WTC11 (cell line): ENCODE results near the gene FMNL3. TPM values are rescaled to one million over a fixed set of nuclear protein-coding genes. Genes with fewer than 3 reads are reported as not detected.

Experiments used
- ATAC-seq: fragments of 200-7000 bp; cut with Tn5 transposase; 2 replicates; pipeline ENCODE4 v1.10.0; 2021; ENCODE audit warnings: mild to moderate bottlenecking, moderate library complexity
- CTCF ChIA-PET: fragments of 300-600 bp; sonication (Branson Sonifier 250); formaldehyde crosslinking; loops from one replicate; lab custom pipeline; 2021; ENCODE audit warnings: antibody characterized with exemption; lab: Charles Lee
- POLR2A ChIA-PET: fragments of 350-600 bp; sonication (Branson Sonifier 250); formaldehyde crosslinking; loops from one replicate; lab custom pipeline; 2021; ENCODE audit warnings: antibody characterized with exemption; lab: Charles Lee
- DNase-seq: peaks from one replicate; pipeline ENCODE4 v3.0.0; 2021; ENCODE audit warnings: low spot score
- H3K27ac Mint-ChIP-seq: 2 replicates; pipeline ENCODE4 v1.8.0; 2021; ENCODE audit warnings: mixed read lengths
- H3K27me3 Mint-ChIP-seq: 2 replicates; pipeline ENCODE4 v1.8.0; 2021; ENCODE audit warnings: low read depth, mild to moderate bottlenecking, moderate library complexity, mixed read lengths
- H3K36me3 Mint-ChIP-seq: 2 replicates; pipeline ENCODE4 v1.8.0; 2021; ENCODE audit warnings: mixed read lengths
- H3K4me1 Mint-ChIP-seq: 2 replicates; pipeline ENCODE4 v1.8.0; 2022; ENCODE audit warnings: mixed read lengths
- H3K4me3 Mint-ChIP-seq: 2 replicates; pipeline ENCODE4 v1.8.0; 2021; ENCODE audit warnings: mild to moderate bottlenecking, moderate library complexity, mixed read lengths
- H3K9me3 Mint-ChIP-seq: 2 replicates; pipeline ENCODE4 v1.8.0; 2021; ENCODE audit warnings: mixed read lengths
- ARID4B ChIP-seq: sonication (generic); formaldehyde crosslinking; IDR thresholded peaks from 2 replicates; pipeline ENCODE4 v1.8.0; 2023; ENCODE audit warnings: missing genetic modification reagents, mild to moderate bottlenecking, borderline replicate concordance
- ATF3 ChIP-seq: sonication (generic); formaldehyde crosslinking; conservative IDR thresholded peaks from 2 replicates; pipeline ENCODE4 v1.8.1; 2022; ENCODE audit warnings: mild to moderate bottlenecking, missing genetic modification reagents
- CBFB ChIP-seq: sonication (generic); formaldehyde crosslinking; IDR thresholded peaks from 2 replicates; pipeline ENCODE4 v1.8.1; 2022; ENCODE audit warnings: mild to moderate bottlenecking, low read depth, missing genetic modification reagents
- CTCF ChIP-seq: fragments of 200-600 bp; IDR thresholded peaks from 2 replicates; pipeline ENCODE4 v1.8.0; 2022; ENCODE audit warnings: antibody characterized with exemption
- E2F5 ChIP-seq: sonication (generic); formaldehyde crosslinking; IDR thresholded peaks from 2 replicates; pipeline ENCODE4 v1.8.1; 2022; ENCODE audit warnings: mild to moderate bottlenecking, moderate library complexity, missing genetic modification reagents
- FOXP1 ChIP-seq: sonication (generic); formaldehyde crosslinking; IDR thresholded peaks from 2 replicates; pipeline ENCODE4 v1.8.0; 2022; ENCODE audit warnings: missing genetic modification reagents, mild to moderate bottlenecking, moderate library complexity, borderline replicate concordance
- NFATC4 ChIP-seq: fragments of 250-450 bp; sonication (Bioruptor Pico); IDR thresholded peaks from 2 replicates; pipeline ENCODE4 v1.9.0; 2021; ENCODE audit warnings: mild to moderate bottlenecking
- NR1H2 ChIP-seq: sonication (generic); formaldehyde crosslinking; IDR thresholded peaks from 2 replicates; pipeline ENCODE4 v1.9.0; 2021; ENCODE audit warnings: mild to moderate bottlenecking, moderate library complexity, missing genetic modification reagents
- OVOL2 ChIP-seq: fragments of 250-450 bp; sonication (Bioruptor Pico); IDR thresholded peaks from 2 replicates; pipeline ENCODE4 v1.9.0; 2021; ENCODE audit warnings: mild to moderate bottlenecking, borderline replicate concordance
- SMAD3 ChIP-seq: sonication (generic); formaldehyde crosslinking; IDR thresholded peaks from 2 replicates; pipeline ENCODE4 v1.8.0; 2022; ENCODE audit warnings: missing genetic modification reagents, mild to moderate bottlenecking, borderline replicate concordance
- SMAD4 ChIP-seq: sonication (generic); formaldehyde crosslinking; IDR thresholded peaks from 2 replicates; pipeline ENCODE4 v1.8.0; 2022; ENCODE audit warnings: mild to moderate bottlenecking, missing genetic modification reagents
- ZBTB21 ChIP-seq: sonication (generic); formaldehyde crosslinking; IDR thresholded peaks from 2 replicates; pipeline ENCODE4 v1.8.1; 2023; ENCODE audit warnings: mild to moderate bottlenecking, missing genetic modification reagents, borderline replicate concordance
- ZNF121 ChIP-seq: sonication (generic); formaldehyde crosslinking; IDR thresholded peaks from 2 replicates; pipeline ENCODE4 v1.8.0; 2023; ENCODE audit warnings: missing genetic modification reagents
- total RNA-seq: library from RNA; stranded (reverse); gene quantifications from 3 replicates; pipeline ENCODE4 v1.2.3, GENCODE V29; 2021
- TF ChIP-seq, protein P1 (sequence below): sonication (generic); formaldehyde crosslinking; IDR thresholded peaks from 2 replicates; pipeline ENCODE4 v1.8.1; 2023; ENCODE audit warnings: mild to moderate bottlenecking, missing genetic modification reagents, moderate library complexity
- TF ChIP-seq, protein P2 (sequence below): sonication (generic); formaldehyde crosslinking; IDR thresholded peaks from 2 replicates; pipeline ENCODE4 v1.8.1; 2023; ENCODE audit warnings: mild to moderate bottlenecking, moderate library complexity, missing genetic modification reagents
- TF ChIP-seq, protein P3 (sequence below): sonication (generic); formaldehyde crosslinking; IDR thresholded peaks from 2 replicates; pipeline ENCODE4 v1.8.1; 2022; ENCODE audit warnings: low read depth, mild to moderate bottlenecking, moderate library complexity, missing genetic modification reagents, borderline replicate concordance

FMNL3 gene
- total RNA-seq, 1 experiment from 2014 or later, result 19.3 TPM

DNA sequence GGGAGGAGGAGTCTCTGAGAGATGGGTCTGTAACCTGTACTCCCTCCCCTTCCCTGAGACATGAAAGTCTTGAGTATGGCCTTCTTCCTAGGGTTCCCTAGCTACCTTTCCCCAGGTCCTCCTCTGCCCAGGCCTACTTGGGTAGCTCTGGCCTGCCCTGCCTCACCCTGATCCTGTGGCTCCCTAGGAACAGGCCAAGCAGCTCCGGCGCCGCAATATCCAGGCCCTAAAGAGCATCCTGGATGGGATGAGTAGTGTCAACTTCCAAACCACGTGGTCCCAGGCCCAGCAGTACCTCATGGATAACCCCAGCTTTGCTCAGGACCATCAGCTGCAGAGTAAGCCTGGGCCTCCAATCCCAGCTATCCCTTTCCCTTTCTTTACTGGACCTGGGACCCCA lies 71.5 kb downstream of the FMNL3 start:
- Mint-ChIP-seq H3K9me3 (no peaks in the 10 kb centered on the region), H3K27me3 (no peaks in the 10 kb centered on the region), H3K4me3 (no peak overlapping the region), H3K4me1 (peaks cover 21% of the 10 kb centered on the region), H3K27ac (no peak overlapping the region), H3K36me3 (peaks cover 38% of the 10 kb centered on the region)
- POLR2A ChIA-PET, result no interaction called here
- no peak for TF ChIP-seq NFATC4 (CRISPR knock-in tag)
- no peak for TF ChIP-seq SMAD4 (CRISPR knock-in tag)
- CTCF ChIA-PET, result interaction anchor here (1.0 to 7.5 kb wide), 6 partner anchors 8 to 106 kb away, joined by 3 to 74 read pairs (median 15); partner anchors contain the start of genes PRPF40B and TMBIM6
- ATAC-seq, result no peak
- no peak for DNase-seq

GRCh38 chr12:49635036-49635435 lies 72.2 kb downstream of the FMNL3 start:
- ChIA-PET CTCF (interaction anchor here (1.0 to 7.5 kb wide), 6 partner anchors 7 to 127 kb away, joined by 3 to 74 read pairs (median 3); partner anchors contain the start of genes PRPF40B and TMBIM6), POLR2A (interaction anchor here (0.5 kb wide), 2 partner anchors 10 to 19 kb away, joined by 3 to 4 read pairs; no protein-coding TSS in a partner anchor)
- no peak for DNase-seq
- no peak for ATAC-seq
- H3K27me3 Mint-ChIP-seq, result no peaks in the 10 kb centered on the region
- H3K36me3 Mint-ChIP-seq, result peaks cover 32% of the 10 kb centered on the region
- H3K27ac Mint-ChIP-seq, result peak overlapping the region; percentile 82
- H3K4me3 Mint-ChIP-seq, result no peak overlapping the region
- H3K4me1 Mint-ChIP-seq, result peaks cover 17% of the 10 kb centered on the region
- no peak for TF ChIP-seq OVOL2 (CRISPR knock-in tag)
- no peak for TF ChIP-seq FOXP1 (CRISPR knock-in tag)
- no peak for TF ChIP-seq CTCF
- TF ChIP-seq, protein P1, sequence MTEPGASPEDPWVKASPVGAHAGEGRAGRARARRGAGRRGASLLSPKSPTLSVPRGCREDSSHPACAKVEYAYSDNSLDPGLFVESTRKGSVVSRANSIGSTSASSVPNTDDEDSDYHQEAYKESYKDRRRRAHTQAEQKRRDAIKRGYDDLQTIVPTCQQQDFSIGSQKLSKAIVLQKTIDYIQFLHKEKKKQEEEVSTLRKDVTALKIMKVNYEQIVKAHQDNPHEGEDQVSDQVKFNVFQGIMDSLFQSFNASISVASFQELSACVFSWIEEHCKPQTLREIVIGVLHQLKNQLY (CRISPR knock-in tag), result no peak
- TF ChIP-seq NR1H2 (CRISPR knock-in tag), result no peak
- no peak for TF ChIP-seq CBFB (CRISPR knock-in tag)
- TF ChIP-seq, protein P2, sequence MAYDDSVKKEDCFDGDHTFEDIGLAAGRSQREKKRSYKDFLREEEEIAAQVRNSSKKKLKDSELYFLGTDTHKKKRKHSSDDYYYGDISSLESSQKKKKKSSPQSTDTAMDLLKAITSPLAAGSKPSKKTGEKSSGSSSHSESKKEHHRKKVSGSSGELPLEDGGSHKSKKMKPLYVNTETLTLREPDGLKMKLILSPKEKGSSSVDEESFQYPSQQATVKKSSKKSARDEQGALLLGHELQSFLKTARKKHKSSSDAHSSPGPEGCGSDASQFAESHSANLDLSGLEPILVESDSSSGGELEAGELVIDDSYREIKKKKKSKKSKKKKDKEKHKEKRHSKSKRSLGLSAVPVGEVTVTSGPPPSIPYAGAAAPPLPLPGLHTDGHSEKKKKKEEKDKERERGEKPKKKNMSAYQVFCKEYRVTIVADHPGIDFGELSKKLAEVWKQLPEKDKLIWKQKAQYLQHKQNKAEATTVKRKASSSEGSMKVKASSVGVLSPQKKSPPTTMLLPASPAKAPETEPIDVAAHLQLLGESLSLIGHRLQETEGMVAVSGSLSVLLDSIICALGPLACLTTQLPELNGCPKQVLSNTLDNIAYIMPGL (CRISPR knock-in tag), result no peak
- TF ChIP-seq SMAD3, result no peak
- no peak for TF ChIP-seq ZBTB21
- TF ChIP-seq ARID4B (CRISPR knock-in tag), result no peak
- TF ChIP-seq, protein P3, sequence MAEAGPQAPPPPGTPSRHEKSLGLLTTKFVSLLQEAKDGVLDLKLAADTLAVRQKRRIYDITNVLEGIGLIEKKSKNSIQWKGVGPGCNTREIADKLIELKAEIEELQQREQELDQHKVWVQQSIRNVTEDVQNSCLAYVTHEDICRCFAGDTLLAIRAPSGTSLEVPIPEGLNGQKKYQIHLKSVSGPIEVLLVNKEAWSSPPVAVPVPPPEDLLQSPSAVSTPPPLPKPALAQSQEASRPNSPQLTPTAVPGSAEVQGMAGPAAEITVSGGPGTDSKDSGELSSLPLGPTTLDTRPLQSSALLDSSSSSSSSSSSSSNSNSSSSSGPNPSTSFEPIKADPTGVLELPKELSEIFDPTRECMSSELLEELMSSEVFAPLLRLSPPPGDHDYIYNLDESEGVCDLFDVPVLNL (CRISPR knock-in tag), result no peak
- TF ChIP-seq ZNF121 (CRISPR knock-in tag), result no peak
- no peak for TF ChIP-seq ATF3
- TF ChIP-seq E2F5 (CRISPR knock-in tag), result no peak
- TF ChIP-seq, all 79 proteins: peak for 0
- H3K9me3 Mint-ChIP-seq, result no peaks in the 10 kb centered on the region
